Activated naive CD4-positive, alpha-beta T cell (primary cell): ENCODE results near the gene KIR3DL2.
"Not testable (repeated sequence)": the region's sequence is repeated elsewhere in the genome, so short reads cannot be mapped to it uniquely, and the experiment has no call there.

Experiments used
- DNase-seq, 4 experiments: peaks; one replicate each; lab custom pipeline; 2025; lab: John Stamatoyannopoulos, UW

Gene KIR3DL2

GRCh38 chr19:54871696-54872095 is 21.5 kb downstream of the KIR3DL2 start:
- no peak for DNase-seq

GRCh38 chr19:54873990-54874389 is 23.7 kb downstream of the KIR3DL2 start, which contains the start of gene FCAR:
Gene FCAR, plus strand, starts transcription at chr19:54874235. Its CDS starts 55 bp downstream, at chr19:54874290.
- no peak for DNase-seq

- no peak for DNase-seq
Observed at GRCh38 chr19:54875506-54875905, 25.3 kb downstream of the KIR3DL2 start.

GRCh38 chr19:54877471-54877870 is 27.2 kb downstream of the KIR3DL2 start:
- DNase-seq = no peak

- DNase-seq = no peak
Observed at GRCh38 chr19:54881884-54882283, 31.6 kb downstream of the KIR3DL2 start.

GRCh38 chr19:54882758-54883157 is 32.5 kb downstream of the KIR3DL2 start:
- DNase-seq = no peak

GRCh38 chr19:54883228-54883627 is 33.0 kb downstream of the KIR3DL2 start:
- no peak for DNase-seq

- DNase-seq = no peak
Observed at GRCh38 chr19:54888239-54888638, 38.0 kb downstream of the KIR3DL2 start.

GRCh38 chr19:54889566-54889965 is 39.3 kb downstream of the KIR3DL2 start:
- no peak for DNase-seq

GRCh38 chr19:54893406-54893805 is 43.2 kb downstream of the KIR3DL2 start:
- DNase-seq = no peak

- DNase-seq = not testable (repeated sequence)
Observed at GRCh38 chr19:54894106-54894505, 43.9 kb downstream of the KIR3DL2 start.

GRCh38 chr19:54896036-54896435 is 45.8 kb downstream of the KIR3DL2 start:
- DNase-seq = no peak

- not testable (repeated sequence) for DNase-seq
Observed at GRCh38 chr19:54898685-54899084, 48.4 kb downstream of the KIR3DL2 start.

GRCh38 chr19:54899646-54900045 is 49.4 kb downstream of the KIR3DL2 start:
- not testable (repeated sequence) for DNase-seq

- DNase-seq = not testable (repeated sequence)
Observed at GRCh38 chr19:54901153-54901552, 50.9 kb downstream of the KIR3DL2 start.

- no peak for DNase-seq
Observed at GRCh38 chr19:54902061-54902460, 51.8 kb downstream of the KIR3DL2 start.

GRCh38 chr19:54903303-54903702 is 53.1 kb downstream of the KIR3DL2 start:
- no peak for DNase-seq

- DNase-seq = not testable (repeated sequence)
Observed at GRCh38 chr19:54904261-54904660, 54.0 kb downstream of the KIR3DL2 start.

GRCh38 chr19:54905421-54905802 is 55.2 kb downstream of the KIR3DL2 start:
- DNase-seq = no peak

- no peak for DNase-seq
Observed at GRCh38 chr19:54905803-54906511, 55.7 kb downstream of the KIR3DL2 start, which contains the start of gene NCR1. Gene NCR1, plus strand, starts transcription at chr19:54906148. Its CDS starts 40 bp downstream, at chr19:54906188.

- DNase-seq = no peak
Observed at GRCh38 chr19:54906819-54907218, 56.6 kb downstream of the KIR3DL2 start.

GRCh38 chr19:54907899-54908298 is 57.7 kb downstream of the KIR3DL2 start:
- DNase-seq = not testable (repeated sequence)
